GM19324 (cell line): ENCODE data around the gene NSD2.

ENCODE experiments used
- ATAC-seq: cut with Tn5 transposase; IDR thresholded peaks from one replicate; pipeline ENCODE4 v1.9.1; 2021; ENCODE audit warnings: mild to moderate bottlenecking, moderate library complexity; ENCODE audit not compliant: unreplicated experiment, low FRiP score

NSD2 gene

DNA sequence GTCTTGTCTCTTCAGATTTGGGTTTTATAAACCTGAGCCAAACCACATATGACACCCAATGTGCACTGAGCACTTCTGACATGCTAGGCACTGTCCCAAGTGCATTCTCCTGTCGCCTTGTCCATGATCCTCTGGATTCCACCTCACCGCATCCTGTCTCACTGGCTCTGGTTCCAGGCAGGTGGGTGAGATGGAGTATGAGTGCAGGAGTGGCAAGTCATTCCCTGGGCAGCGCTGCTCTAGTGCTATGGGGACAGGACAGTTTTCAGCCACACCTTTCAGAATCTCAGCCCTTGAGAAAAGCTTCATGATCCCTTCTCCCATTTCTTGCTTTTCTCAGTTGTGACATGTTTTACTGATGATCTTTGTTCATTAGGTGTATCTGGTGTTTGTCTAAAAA lies 66.4 kb downstream of the NSD2 start:
- no peak for ATAC-seq

- no peak for ATAC-seq
Observed at GRCh38 chr4:1938027-1938426, 66.8 kb downstream of the NSD2 start.

DNA sequence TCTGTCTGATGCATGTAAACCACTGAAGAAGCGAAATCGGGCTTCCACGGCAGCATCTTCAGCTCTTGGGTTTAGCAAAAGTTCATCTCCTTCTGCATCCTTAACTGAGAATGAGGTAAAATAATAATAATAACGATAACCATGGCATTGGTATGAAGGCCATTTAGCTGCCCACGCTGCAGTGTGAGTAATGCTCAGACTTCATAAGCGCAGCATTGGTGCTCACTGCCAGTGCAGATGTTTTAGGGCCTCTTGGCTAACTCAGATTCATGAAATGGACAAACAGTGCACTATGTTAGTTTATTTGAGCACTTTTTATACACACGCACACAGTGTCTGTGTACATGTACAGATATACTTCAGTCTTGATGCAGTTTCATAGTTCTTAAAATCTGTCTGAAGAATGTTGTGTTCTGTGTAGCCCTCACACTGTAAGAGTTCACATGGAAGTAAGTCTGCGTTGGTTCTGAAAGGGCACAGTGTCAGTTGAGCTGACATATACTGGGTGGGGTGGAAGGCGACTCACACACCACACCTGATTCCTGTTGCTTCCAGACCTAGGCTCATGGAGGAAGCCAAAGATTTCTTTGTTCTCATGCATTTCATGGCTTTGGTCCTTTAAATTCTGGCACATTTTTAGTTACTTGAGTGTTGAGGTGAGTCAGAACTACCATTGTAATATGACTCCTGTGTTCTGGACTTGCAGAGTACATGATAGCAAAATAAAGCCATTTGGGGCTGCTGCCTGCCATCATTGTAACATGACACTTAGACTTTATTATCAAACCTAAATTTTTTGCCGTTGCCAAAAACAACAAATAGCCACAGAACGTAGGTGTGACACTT lies 68.7 kb downstream of the NSD2 start:
- no peak for ATAC-seq

DNA sequence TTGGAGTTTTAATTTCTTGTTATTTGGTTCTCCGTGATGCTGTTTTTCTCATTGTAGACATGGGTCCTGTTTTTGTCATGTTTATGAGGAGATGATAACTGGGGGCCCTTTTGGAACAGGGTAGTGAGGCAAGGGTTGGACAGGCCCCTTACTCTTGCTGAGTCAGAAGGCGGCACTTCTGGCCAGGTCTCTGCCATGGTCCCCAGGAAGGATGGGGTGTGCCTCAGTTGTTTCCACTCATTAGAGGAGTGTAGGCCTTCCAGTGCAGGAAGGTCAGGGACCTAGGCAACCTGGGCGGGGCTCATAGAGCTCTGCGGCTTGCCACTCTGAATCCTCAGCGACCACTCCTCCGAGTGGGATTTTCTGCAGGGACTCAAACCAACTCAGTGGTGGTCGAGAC lies 69.4 kb downstream of the NSD2 start:
- no peak for ATAC-seq

DNA sequence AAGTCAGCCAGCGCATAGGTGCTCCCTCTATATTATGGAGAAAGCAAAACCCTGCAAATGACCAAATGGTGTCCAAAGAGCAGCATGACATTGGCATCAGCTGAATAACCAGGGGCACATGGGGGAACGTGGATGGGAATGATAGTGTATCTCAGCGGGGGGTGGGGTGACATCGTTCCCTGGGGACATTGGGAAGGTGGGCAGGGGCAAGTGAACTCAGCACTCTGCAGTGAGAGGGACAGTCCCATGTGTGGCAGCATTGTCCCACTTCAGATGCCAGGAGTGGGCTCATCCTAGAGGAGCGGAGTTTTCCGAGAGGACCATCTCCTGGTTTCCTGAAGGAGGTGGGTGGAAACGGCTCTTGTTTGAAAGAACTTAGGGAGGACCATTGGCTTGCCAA lies 72.7 kb downstream of the NSD2 start:
- ATAC-seq = no peak

DNA sequence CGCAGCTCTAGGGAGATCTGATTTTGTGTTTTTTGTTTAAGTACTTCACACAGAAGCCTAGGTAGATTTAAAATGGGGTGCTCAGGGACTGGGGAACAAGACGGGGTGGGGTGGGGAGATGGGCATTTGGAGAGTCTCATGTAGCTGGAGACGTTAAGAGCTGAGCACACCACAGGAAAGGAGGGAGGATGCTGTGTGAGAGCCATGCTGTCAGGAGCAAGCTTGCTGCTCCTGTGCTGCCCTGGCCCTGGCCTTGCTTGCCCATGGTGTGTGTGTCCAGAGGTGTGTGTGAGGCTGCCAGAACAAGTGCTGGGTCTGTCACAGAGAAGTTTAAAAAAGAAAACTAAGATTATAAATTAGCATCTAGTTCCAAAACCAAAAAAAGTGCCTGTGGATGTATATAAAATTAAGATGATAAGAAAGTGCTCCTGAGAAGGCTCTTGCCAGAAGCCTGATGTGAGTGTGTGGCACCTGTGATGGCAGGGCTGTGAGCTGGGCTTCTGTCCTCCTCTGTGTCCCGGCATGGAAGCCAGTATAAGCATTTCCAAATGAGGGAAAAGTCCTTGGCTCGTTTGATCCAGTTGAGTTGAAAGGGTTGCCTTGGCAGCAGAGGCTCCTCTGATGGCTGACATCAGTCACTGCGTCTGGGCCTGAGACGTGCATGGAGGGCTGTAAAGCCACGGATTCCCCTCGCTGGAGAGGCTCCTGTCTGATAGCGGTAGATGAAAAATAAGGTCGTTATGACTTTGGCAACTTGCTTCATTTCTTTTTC lies 74.1 kb downstream of the NSD2 start:
- ATAC-seq = no peak

DNA sequence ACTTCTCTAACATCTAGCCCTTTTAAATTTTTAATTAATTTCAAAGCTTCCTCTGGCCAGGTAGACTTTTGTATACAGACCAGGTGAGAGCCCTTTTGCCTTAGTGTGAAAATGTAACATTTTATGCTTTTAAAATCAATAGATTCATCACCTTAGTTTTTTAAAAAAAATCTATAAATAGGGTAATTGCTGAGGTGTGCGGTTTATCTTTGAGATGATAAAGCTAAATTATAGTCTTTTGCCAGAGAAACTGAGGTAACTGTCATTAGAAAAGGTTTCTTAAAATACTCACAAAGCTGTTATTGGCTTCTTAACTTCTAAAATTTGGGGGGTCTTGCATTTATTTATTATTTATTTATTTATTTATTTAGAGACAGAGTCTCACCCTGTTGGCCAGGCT lies 74.7 kb downstream of the NSD2 start:
- no peak for ATAC-seq

DNA sequence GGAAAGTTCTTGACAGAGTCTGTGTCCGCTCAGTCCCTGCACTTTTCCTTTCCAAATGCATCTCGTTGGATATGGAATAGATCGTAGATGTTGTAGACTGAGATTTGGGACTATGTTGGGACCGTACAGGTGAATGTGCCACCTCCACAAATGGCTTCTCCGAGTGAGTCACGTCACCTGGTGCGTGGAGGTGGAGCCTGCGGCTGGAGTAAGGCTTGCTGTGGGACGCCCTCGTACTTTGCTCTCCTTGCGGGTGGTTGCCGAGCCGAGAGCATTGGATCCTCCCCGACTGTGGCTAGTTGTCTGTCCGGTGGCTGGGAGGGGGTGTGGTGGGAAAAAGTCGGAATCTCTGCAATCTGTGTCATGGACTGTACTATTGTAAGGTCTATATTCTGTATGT lies 77.0 kb downstream of the NSD2 start:
- no peak for ATAC-seq

GRCh38 chr4:1948892-1949436 lies 77.8 kb downstream of the NSD2 start:
- ATAC-seq = no peak

- no peak for ATAC-seq
Observed at GRCh38 chr4:1950369-1950768, 79.2 kb downstream of the NSD2 start.

DNA sequence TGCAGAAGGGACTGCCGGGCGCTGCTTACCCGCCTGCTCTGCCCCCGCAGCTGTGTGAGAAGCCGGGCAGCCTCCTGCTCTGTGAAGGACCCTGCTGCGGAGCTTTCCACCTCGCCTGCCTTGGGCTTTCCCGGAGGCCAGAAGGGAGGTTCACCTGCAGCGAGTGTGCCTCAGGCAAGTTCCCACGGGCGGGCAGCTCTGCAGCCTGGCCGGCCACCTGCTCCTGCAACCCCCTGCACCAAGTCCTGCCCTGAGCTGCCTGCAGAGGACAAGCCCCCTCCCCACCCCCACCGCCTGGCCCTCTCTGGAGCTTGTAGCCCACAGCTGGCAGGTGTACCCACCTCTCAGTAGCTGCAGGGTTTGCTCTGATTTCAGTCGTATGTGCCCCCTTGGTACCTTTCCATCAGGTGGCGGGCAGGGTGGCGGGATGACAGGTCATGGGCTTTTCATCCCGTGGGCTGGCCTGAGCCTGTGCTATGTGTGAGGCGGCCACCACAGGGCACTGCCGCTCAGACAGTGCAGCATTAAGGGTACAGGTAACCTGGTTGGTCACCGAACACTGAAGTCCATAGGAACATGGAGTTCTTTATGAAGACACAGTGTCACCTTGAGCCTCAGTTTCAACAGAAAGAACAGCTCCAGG lies 81.0 kb downstream of the NSD2 start:
- ATAC-seq = no peak

DNA sequence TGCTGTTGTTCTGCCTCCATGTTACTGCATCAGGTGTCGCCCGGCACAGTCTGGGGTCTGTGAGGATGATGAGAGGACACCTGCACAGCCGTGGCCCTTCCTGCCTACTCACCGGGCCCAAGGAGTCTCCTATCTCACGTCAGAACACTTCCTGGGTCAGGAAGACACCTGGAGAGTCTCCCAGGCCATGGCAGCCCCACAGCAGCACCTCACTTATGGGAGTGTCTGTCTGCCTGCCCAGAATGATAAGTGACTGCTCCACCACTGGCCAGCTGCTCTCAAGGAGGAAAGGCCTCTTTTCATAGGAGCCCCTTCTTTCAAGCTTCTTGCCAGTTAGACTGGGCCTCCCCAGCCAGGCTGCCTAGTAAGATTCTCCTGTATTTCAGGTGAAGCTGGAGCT lies 81.5 kb downstream of the NSD2 start:
- no peak for ATAC-seq

GRCh38 chr4:1953335-1953734 lies 82.1 kb downstream of the NSD2 start:
- no peak for ATAC-seq

GRCh38 chr4:1956631-1957030 lies 85.4 kb downstream of the NSD2 start:
- ATAC-seq = no peak

- ATAC-seq = no peak
Observed at GRCh38 chr4:1958276-1959103, 87.3 kb downstream of the NSD2 start.

GRCh38 chr4:1959104-1959384 lies 87.9 kb downstream of the NSD2 start:
- no peak for ATAC-seq

DNA sequence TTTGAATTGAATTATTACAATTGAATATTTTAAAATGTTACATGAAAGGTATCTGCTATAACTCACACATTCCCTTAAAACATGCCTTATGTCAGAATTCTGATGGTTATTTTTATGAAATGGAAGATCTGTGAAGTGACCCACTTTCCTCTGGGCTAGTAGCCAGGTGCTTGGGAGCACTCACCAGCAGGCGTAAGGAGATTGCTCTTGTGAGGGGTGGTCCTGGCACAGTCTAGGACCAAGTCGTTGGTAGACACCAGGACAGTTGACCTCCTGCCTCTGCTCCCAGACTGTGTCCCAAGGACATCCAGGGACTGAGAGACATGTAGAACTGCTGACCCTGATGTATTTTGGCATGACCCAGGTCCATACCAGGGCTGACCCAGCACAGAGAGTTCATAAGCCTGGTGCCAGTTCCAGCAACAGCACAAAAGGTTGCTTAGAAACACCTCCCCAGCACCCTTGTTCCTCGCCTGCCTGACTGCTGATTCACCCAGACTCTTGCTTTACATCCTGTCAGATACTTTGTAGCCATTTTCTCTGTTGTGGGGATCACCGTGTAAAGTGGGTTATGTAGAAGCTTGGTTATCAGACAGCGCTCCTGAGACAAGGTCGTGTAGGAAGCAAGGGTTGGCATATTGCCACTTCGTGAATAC lies 89.1 kb downstream of the NSD2 start:
- ATAC-seq = no peak

GRCh38 chr4:1961038-1961437 lies 89.8 kb downstream of the NSD2 start:
- no peak for ATAC-seq

DNA sequence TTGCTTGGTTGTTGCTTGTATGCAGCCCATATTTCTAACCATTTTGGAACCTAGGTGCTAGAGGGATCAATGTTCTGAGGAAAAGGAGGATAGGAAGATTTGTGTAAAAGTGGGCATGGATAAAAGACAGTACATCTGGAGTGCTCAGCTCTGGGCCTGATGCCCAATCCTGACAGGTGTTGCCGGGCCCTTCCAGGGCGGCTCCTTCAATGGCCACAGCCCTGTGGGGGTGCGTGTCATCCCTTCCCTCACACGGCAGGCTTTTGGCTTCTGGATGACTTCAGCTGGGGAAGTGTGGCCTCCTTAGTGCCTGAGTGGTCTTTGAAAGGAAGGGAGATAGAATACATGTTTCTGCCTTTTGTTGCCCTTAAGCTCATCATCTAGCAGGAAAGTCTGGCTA lies 90.4 kb downstream of the NSD2 start:
- ATAC-seq = no peak

GRCh38 chr4:1962980-1963379 lies 91.8 kb downstream of the NSD2 start:
- no peak for ATAC-seq
